Keratinocyte (primary cell): ENCODE data around the gene MAN2A2. TPM values are rescaled to one million over a fixed set of nuclear protein-coding genes. Genes with fewer than 3 reads are reported as not detected.

Experiments used
- DNase-seq: peaks from one replicate; pipeline ENCODE4 v3.0.0-alpha.2; 2011; ENCODE audit warnings: low read depth, missing footprints, low spot score
- FAIRE-seq: peaks from 2 replicates; lab custom pipeline; 2011; peaks lifted over from hg19 to GRCh38; lab: Jason Lieb, UNC
- H2AFZ ChIP-seq: 2 replicates; pipeline ENCODE4 v1.6.0; 2012; ENCODE audit warnings: low read length, control low read depth, inconsistent platforms; ENCODE audit not compliant: control insufficient read depth
- H3K27ac ChIP-seq: 2 replicates; pipeline ENCODE4 v1.5.1; 2011; ENCODE audit warnings: low read length; ENCODE audit not compliant: control insufficient read depth, insufficient read depth
- H3K27me3 ChIP-seq: 3 replicates; pipeline ENCODE4 v1.6.0; 2011; ENCODE audit warnings: low read length; ENCODE audit not compliant: control insufficient read depth, insufficient read depth; ENCODE audit errors: extremely low read depth
- H3K36me3 ChIP-seq, 2 experiments: 2 replicates in 1 of 2; 3 replicates in 1 of 2; pipeline ENCODE4 v1.5.1; 2011; ENCODE audit warnings: low read length in 2 of 2, mild to moderate bottlenecking in 1 of 2; ENCODE audit not compliant: control insufficient read depth in 2 of 2, insufficient read depth in 2 of 2; ENCODE audit errors: extremely low read depth in 1 of 2
- H3K4me1 ChIP-seq: 3 replicates; pipeline ENCODE4 v1.5.1; 2011; ENCODE audit warnings: low read length; ENCODE audit not compliant: control insufficient read depth, insufficient read depth; ENCODE audit errors: extremely low read depth
- H3K4me2 ChIP-seq: 3 replicates; pipeline ENCODE4 v1.6.0; 2011; ENCODE audit warnings: low read depth, low read length; ENCODE audit not compliant: control insufficient read depth, insufficient read depth; ENCODE audit errors: extremely low read depth
- H3K4me3 ChIP-seq, 3 experiments: fragments of 200-600 bp in 1 of 3; sonication (generic) in 1 of 3; 2 replicates in 2 of 3; 3 replicates in 1 of 3; pipeline ENCODE4 v1.5.1; 2011 to 2016; ENCODE audit warnings: low read length in 3 of 3, mild to moderate bottlenecking in 3 of 3, control low read depth in 2 of 3, inconsistent platforms in 1 of 3, low read depth in 1 of 3, mixed read lengths in 1 of 3, mixed run types in 1 of 3, moderate library complexity in 1 of 3; ENCODE audit not compliant: control insufficient read depth in 2 of 3, insufficient read depth in 2 of 3; ENCODE audit errors: extremely low read depth in 1 of 3
- H3K79me2 ChIP-seq: 2 replicates; pipeline ENCODE4 v1.6.0; 2012; ENCODE audit warnings: low read length; ENCODE audit not compliant: control insufficient read depth, insufficient read depth
- H3K9ac ChIP-seq: 3 replicates; pipeline ENCODE4 v1.6.0; 2011; ENCODE audit warnings: low read length; ENCODE audit not compliant: control insufficient read depth, insufficient read depth; ENCODE audit errors: extremely low read depth
- H3K9me1 ChIP-seq: 3 replicates; pipeline ENCODE4 v1.6.0; 2011; ENCODE audit warnings: low read length; ENCODE audit not compliant: control insufficient read depth, insufficient read depth; ENCODE audit errors: extremely low read depth
- H3K9me3 ChIP-seq: 2 replicates; pipeline ENCODE4 v1.5.1; 2012; ENCODE audit warnings: low read depth, low read length; ENCODE audit not compliant: control insufficient read depth
- H4K20me1 ChIP-seq: 3 replicates; pipeline ENCODE4 v1.6.0; 2011; ENCODE audit warnings: low read length; ENCODE audit not compliant: control insufficient read depth, insufficient read depth; ENCODE audit errors: extremely low read depth
- CTCF ChIP-seq, 3 experiments: IDR thresholded peaks in 1 of 3; conservative IDR thresholded peaks in 1 of 3; optimal IDR thresholded peaks in 1 of 3; 2 replicates in 2 of 3; 3 replicates in 1 of 3; pipeline versions ENCODE3 to v1.5.1; 2011; ENCODE audit warnings: low read length in 3 of 3, mild to moderate bottlenecking in 3 of 3, moderate library complexity in 2 of 3, control low read depth in 1 of 3, inconsistent platforms in 1 of 3; ENCODE audit not compliant: insufficient read depth in 2 of 3; ENCODE audit errors: extremely low read depth in 1 of 3
- EZH2 ChIP-seq: IDR thresholded peaks from one replicate; pipeline ENCODE4 v1.6.1; 2012; ENCODE audit warnings: inconsistent platforms, mild to moderate bottlenecking, low read length, moderate library complexity
- dilution Hi-C: fragments of 300-500 bp; cut with MboI; formaldehyde crosslinking; loops from one replicate; pipeline ENCODE4 v1.7.0; 2020; ENCODE audit warnings: low sequenced_read_pairs; ENCODE audit not compliant: extremely low pct_ligation_motif_present
- polyA plus RNA-seq, 5 experiments: library from polyadenylated mRNA; depleted of rRNA in 3 of 5; stranded (reverse) in 3 of 5; stranded (forward) in 1 of 5; unstranded in 1 of 5; fragments of >200 nt; gene quantifications; 1 replicate in 1 of 5; 2 replicates in 3 of 5; 3 replicates in 1 of 5; pipeline versions ENCODE4 v1.2.1 to v1.2.3, GENCODE V29; 2011 to 2012; ENCODE audit warnings: missing spikeins in 2 of 5, low read depth in 1 of 5, low replicate concordance in 1 of 5

The MAN2A2 gene
- polyA plus RNA-seq, 1 donor (not counting 4 experiments of a cell fraction or from before 2014, with no cell fraction given) = 6.6 TPM

DNA sequence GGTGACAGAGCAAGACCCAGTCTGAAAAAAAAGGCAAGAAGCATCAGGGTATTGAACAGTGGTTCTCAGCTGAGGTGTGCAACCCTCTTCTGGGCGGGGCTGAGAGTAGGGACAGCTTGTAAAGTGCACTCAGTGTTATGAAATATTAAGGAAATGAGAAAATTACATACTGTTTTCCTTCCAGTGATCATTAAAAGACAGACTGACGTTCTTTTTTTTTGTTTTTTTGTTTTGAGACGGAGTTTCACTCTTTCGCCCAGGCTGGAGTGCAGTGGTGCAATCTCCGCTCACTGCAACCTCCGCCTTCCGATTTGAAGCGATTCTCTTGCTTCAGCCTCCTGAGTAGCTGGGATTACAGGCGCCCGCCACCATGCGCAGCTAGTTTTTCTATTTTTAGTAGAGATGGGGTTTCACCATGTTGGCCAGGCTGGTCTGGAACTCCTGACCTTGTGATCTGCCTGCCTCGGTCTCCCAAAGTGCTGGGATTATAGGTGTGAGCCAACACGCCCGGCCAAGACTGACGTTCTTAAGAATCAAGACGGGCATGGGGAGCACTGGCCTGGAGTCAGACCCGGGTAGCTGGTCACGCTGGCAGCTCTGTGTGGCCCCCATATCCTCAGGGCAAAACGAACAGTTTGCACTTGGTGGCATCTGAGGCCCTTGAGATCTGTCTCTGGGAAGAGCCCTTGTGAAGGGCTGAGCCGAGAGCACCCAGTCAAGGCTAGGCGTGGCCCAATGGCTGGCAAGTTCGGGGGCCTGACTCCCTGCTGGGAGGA is 11.4 kb downstream of the MAN2A2 start:
- Histone ChIP-seq H4K20me1 (no peaks in the 10 kb centered on the region), H3K79me2 (no peaks in the 10 kb centered on the region), H3K9me1 (no peaks in the 10 kb centered on the region), H3K9ac (no peak overlapping the region), H3K9me3 (no peaks in the 10 kb centered on the region), H3K4me1 (no peaks in the 10 kb centered on the region), H3K4me3 (no peak overlapping the region), H3K4me2 (no peak overlapping the region), H3K27me3 (no peaks in the 10 kb centered on the region), H3K27ac (no peak overlapping the region), H3K36me3 (peaks cover 12 to 22% of the 10 kb centered on the region in 2 experiments), H2AFZ (no peak overlapping the region)
- TF ChIP-seq CTCF (optimal IDR thresholded peaks at IDR 0.05 in 1 of 3, IDR thresholded peaks at IDR 0.05 in 1 of 3, conservative IDR thresholded peaks at IDR 0.05 in 1 of 3; ENCODE audit: extremely low read depth in 1 of 3, insufficient read depth in 2 of 3, low read length in 3 of 3) = no peak
- TF ChIP-seq EZH2 = no peak
- dilution Hi-C loops = no loop called here
- DNase-seq (no peak), FAIRE-seq (no peak)

- no peak for FAIRE-seq
- Histone ChIP-seq H3K9me1 (no peaks in the 10 kb centered on the region), H3K9ac (no peak overlapping the region), H3K4me3 (no peak overlapping the region), H2AFZ (no peak overlapping the region), H4K20me1 (no peaks in the 10 kb centered on the region), H3K4me2 (no peak overlapping the region), H3K4me1 (no peaks in the 10 kb centered on the region), H3K79me2 (no peaks in the 10 kb centered on the region), H3K27me3 (no peaks in the 10 kb centered on the region), H3K27ac (no peak overlapping the region), H3K9me3 (no peaks in the 10 kb centered on the region), H3K36me3 (peaks cover 15 to 23% of the 10 kb centered on the region in 2 experiments)
- TF ChIP-seq CTCF (optimal IDR thresholded peaks at IDR 0.05 in 1 of 3, IDR thresholded peaks at IDR 0.05 in 1 of 3, conservative IDR thresholded peaks at IDR 0.05 in 1 of 3; ENCODE audit: extremely low read depth in 1 of 3, insufficient read depth in 2 of 3, low read length in 3 of 3) = no peak
- TF ChIP-seq EZH2 = no peak
- dilution Hi-C loops = no loop called here
- no peak for DNase-seq
Measured at GRCh38 chr15:90915216-90915807, 12.2 kb downstream of the MAN2A2 start.
